GM12873 (cell line): ENCODE measurements around the gene AMIGO1.

Experiments
- TF ChIP-seq, protein P1 (sequence below): IDR thresholded peaks from 2 replicates; pipeline ENCODE4 v1.5.1; 2012; ENCODE audit warnings: low read depth, mild to moderate bottlenecking, moderate library complexity, low read length, control low read depth; ENCODE audit not compliant: insufficient read depth; ENCODE audit errors: missing control alignments

Gene AMIGO1

DNA sequence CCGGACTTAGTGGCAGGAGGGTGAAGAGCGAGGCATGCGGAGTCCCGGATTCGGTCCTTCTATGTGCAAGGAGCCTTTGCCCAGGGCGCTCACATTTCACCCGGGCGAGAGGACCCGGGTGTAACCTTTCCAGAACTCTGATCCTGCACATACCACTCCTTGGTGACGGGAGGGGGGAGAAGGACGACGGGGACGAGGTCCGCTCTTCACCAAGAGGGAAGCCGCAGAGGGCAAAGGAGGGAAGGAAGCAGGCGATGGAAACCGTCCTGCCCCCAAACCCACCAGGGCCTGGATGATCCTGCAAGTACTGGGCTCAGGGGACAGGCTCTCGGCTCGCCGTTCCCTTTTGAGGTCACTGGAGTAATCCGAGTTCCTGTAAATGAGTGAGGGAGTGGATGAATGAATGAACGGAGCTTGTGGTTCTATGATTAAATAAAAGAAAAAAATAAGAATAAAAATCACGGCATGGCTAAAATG is 42.2 kb downstream of the AMIGO1 start:
- TF ChIP-seq, protein P1, sequence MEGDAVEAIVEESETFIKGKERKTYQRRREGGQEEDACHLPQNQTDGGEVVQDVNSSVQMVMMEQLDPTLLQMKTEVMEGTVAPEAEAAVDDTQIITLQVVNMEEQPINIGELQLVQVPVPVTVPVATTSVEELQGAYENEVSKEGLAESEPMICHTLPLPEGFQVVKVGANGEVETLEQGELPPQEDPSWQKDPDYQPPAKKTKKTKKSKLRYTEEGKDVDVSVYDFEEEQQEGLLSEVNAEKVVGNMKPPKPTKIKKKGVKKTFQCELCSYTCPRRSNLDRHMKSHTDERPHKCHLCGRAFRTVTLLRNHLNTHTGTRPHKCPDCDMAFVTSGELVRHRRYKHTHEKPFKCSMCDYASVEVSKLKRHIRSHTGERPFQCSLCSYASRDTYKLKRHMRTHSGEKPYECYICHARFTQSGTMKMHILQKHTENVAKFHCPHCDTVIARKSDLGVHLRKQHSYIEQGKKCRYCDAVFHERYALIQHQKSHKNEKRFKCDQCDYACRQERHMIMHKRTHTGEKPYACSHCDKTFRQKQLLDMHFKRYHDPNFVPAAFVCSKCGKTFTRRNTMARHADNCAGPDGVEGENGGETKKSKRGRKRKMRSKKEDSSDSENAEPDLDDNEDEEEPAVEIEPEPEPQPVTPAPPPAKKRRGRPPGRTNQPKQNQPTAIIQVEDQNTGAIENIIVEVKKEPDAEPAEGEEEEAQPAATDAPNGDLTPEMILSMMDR: no peak

DNA sequence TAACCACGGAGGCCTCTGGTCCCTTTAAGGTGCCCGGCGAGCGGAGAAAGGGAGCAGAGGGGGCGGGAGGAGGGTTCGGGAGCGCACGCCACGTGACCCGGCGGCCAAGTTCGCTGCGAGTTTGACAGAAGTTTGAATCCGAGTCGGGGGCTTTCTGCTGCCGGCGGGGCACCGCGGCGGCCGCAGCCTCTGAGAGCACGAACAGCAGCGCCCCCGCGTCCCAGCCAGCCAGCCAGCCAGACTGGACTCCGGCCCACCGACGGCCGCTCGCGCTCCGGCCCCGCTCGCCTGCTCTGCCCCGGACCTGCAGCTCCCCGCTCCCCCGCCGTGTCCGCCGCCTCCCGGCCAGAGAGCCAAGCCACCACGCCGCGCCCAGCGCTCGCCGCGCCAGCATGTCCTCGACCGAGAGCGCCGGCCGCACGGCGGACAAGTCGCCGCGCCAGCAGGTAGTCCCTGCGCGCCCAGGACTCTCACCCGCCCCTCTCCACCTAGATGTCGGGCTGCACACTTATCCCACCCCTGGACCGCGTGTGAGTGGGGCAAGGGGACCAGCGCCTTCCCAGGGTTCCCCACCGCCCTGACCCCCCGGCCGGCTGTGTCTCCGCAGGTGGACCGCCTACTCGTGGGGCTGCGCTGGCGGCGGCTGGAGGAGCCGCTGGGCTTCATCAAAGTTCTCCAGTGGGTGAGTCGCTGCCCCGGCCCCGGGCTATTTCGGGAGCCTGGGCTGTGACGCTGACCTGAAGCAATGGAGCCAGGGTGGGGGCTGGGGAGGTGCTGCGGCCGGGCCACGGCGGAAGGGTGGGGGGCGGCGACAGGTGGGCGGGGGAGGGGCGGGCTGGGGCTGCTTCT is 42.9 kb downstream of the AMIGO1 start, which contains the start of gene SYPL2:
SYPL2 (plus strand) TSS at position 95 of the 849 bp plus-strand sequence; CDS start at position 393, 298 bp downstream.
- TF ChIP-seq, protein P1: no peak

DNA sequence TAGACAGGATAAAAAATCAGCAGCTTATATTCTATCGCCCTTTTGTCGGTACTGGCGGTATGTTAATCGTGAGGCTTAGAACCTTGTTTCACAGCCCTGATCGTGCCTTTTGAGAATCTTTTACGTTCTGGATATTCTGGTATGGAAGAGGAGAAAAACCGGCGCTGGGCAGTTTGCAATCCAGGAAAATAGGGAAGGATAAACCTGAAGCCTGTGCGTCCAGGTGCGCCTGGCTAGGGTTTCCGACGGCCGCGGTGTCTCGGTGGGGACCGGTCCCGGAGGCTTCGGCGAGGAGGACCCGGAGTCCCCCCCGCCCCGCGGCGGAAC is 43.4 kb downstream of the AMIGO1 start:
- TF ChIP-seq, protein P1: no peak

DNA sequence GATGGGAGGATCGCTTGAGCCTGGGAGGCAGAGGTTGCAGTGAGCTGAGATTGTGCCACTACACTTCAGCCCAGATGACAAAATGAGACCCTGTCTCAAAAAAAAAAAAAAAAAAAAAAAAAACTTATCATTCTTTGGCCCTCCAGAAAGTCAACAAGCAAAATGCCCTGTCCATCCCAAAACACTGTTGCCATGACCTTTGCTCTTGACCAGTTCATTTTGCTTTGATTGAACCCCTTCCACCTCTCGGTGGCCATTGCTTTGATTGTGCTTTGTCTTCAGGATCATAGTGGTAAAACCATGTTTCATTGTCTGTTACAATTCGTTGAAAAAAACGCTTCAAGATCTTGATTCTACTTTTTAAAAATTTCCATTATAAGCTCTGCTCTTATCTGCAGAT is 51.7 kb downstream of the AMIGO1 start:
- TF ChIP-seq, protein P1: no peak

DNA sequence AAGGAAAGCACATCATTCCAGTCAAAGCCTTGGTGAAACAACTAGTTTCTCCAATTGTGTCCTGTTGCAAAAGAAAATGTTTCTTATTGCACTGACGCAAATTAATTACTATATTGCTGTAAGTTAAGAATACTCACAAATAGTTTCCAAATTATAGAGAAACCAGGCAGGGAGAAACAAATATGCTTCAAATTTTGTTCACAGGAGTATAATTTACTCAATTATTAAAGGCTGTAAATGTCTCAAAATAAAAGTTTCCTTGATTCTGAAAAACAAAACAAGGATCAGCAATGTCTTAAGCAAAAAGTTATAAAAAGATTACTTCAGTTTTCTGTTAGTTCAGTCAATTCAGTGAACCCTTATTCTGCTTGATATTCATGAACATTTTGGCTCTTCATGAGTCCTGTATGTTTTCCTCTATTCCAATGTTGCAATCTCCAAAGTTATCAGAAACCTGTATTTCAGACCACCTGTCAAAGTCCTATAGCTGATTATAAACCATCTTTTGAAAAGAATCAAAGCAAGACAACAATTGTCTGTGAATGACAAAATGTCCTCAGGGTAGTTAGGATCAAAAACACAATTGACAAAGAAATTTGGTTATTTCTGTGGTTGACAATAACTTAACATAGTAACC is 54.9 kb downstream of the AMIGO1 start:
- TF ChIP-seq, protein P1: no peak
